ENCODE results near the gene UTP4. TPM values are rescaled to one million over a fixed set of nuclear protein-coding genes. Genes with fewer than 3 reads are reported as not detected.

The UTP4 gene
- total RNA-seq, 1 donor from 2014 or later = 16.3 TPM

GRCh38 chr16:69115361-69115760 lies 17.1 kb upstream of the UTP4 start:
- DNase-seq (ENCODE audit: low read depth) = no peak
- TF ChIP-seq CTCF (conservative IDR thresholded peaks at IDR 0.05; ENCODE audit: low read depth, low read length) = no peak

GRCh38 chr16:69115837-69116236 lies 16.6 kb upstream of the UTP4 start:
- no peak overlapping the region for H3K4me3 ChIP-seq (ENCODE audit: low read depth, low read length)
- no peak for TF ChIP-seq CTCF (conservative IDR thresholded peaks at IDR 0.05; ENCODE audit: low read depth, low read length)
- no peak for DNase-seq (ENCODE audit: low read depth)

More at GRCh38 chr16:69115361-69115760, 17.1 kb upstream of the UTP4 start:
- H3K4me3 ChIP-seq (ENCODE audit: low read depth, low read length) = no peak overlapping the region

- no peak for DNase-seq (ENCODE audit: low read depth)
Observed at GRCh38 chr16:69116256-69116875, 16.1 kb upstream of the UTP4 start.

GRCh38 chr16:69116906-69117305 lies 15.5 kb upstream of the UTP4 start:
- no peak overlapping the region for H3K4me3 ChIP-seq (ENCODE audit: low read depth, low read length)
- no peak for TF ChIP-seq CTCF (conservative IDR thresholded peaks at IDR 0.05; ENCODE audit: low read depth, low read length)
- no peak for DNase-seq (ENCODE audit: low read depth)

More at GRCh38 chr16:69116256-69116875, 16.1 kb upstream of the UTP4 start:
- no peak for TF ChIP-seq CTCF (conservative IDR thresholded peaks at IDR 0.05; ENCODE audit: low read depth, low read length)
- no peak overlapping the region for H3K4me3 ChIP-seq (ENCODE audit: low read depth, low read length)

- TF ChIP-seq CTCF (conservative IDR thresholded peaks at IDR 0.05; ENCODE audit: low read depth, low read length) = no peak
- no peak for DNase-seq (ENCODE audit: low read depth)
- no peak overlapping the region for H3K4me3 ChIP-seq (ENCODE audit: low read depth, low read length)
Observed at GRCh38 chr16:69118468-69118867, 14.0 kb upstream of the UTP4 start.

GRCh38 chr16:69118994-69119393 lies 13.5 kb upstream of the UTP4 start:
- TF ChIP-seq CTCF (conservative IDR thresholded peaks at IDR 0.05; ENCODE audit: low read depth, low read length) = no peak
- no peak for DNase-seq (ENCODE audit: low read depth)
- no peak overlapping the region for H3K4me3 ChIP-seq (ENCODE audit: low read depth, low read length)

GRCh38 chr16:69119536-69119935 lies 12.9 kb upstream of the UTP4 start:
- no peak for TF ChIP-seq CTCF (conservative IDR thresholded peaks at IDR 0.05; ENCODE audit: low read depth, low read length)
- H3K4me3 ChIP-seq (ENCODE audit: low read depth, low read length) = no peak overlapping the region
- DNase-seq (ENCODE audit: low read depth) = no peak
